NCI-H128 (cell line): Measurements from ENCODE around the gene PNPLA2.

Source experiments
- DNase-seq: peaks from one replicate; lab custom pipeline; 2025; ENCODE audit not compliant: unreplicated experiment; lab: John Stamatoyannopoulos, UW

Gene PNPLA2

DNA sequence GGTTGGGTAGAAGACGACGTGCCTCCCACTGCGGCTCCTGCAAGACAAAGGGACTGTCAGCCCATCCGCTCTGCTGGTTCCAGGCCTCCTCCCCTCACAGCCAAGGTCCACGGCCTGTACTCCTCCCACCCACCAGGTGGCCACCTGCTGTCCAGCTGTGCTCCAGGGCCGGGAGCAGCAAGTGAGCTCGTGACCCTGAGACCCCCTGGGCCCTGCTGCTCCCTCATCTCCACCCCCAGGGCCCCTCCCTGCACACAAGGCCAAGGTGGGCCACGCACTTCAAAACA, 51.4 kb downstream of the PNPLA2 start:
- no peak for DNase-seq

DNA sequence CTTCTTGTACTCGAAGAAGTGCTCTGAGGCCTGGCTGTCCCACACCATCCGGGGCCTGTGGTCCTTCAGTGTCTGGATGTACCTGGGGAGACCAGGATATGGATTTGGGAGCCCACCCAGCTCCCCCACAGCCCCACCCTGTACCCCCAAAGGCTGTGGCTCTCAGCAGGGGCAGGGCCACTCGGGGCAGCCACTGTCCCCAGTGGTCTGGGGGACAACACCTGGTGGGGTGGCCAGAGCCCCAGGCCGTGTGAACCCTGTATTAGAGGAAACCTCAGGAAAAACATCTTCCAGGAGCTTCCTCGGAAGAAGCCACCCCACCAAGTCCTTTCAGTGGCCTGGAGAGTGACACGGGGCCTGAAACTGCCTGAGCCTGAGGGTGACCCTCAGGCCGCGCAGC, 51.7 kb downstream of the PNPLA2 start:
- no peak for DNase-seq

DNA sequence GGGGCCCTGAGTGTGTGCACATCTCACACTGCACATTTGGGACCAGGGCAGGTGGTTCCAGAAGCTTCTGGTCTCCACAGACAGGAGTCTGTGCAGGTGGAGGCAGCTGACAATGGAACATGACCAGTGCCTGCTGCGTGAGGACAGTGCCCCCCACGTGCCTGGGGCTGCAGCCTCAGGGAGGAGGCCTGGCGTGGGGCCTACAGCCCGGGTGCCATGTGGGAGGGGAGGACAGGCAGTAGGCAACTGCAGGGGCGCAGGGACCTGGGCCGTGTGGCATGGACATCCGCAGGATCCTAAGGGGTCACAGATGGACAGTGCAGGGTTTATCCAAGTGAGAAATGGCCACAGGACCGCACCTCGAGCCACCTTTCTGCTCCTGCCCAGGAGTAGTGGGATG, 52.8 kb downstream of the PNPLA2 start:
- no peak for DNase-seq

DNA sequence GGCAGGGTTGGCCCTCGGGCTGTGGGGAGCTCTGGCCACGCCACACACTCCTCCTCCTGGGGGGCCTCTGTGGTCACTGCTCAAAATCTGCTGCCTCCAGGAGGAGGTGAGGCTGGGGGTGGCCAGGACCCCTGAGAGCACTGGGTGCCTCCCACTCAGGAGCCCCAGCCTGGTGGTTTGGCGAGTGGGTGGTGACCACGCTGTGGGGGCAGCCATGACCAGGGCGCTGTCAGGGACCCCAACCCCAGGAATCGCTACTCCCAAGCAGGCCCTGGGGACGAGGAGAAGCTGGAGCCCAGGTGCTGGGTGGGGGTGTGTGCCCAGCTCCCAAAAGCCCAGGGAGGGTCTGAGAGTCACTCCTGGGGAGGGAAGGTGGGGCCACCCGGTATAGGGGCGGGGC, 54.1 kb downstream of the PNPLA2 start:
- no peak for DNase-seq

DNA sequence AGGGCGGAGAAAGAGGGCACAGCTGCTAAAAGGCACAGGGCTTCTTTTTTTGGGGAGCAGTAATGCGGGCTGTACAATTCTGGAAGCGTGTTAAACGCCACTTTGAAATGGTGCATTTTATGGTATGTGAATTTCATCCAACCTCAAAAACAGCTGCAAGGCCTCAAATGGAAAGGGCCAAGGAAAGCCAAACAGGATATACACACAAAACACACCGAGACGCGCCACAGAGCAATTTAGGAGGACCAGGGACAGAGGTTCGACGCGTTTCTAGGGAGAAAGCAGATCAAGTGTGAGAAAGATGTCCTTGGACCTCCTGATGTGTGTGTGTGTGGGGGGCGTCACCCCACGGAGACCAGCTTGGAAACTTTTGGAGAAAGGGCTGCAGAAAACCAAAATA, 55.0 kb downstream of the PNPLA2 start:
- no peak for DNase-seq
